GM21786 (cell line): ENCODE results near the gene PCDHA10.

Experiments used
- ATAC-seq: cut with Tn5 transposase; IDR thresholded peaks from one replicate; pipeline ENCODE4 v1.9.1; 2021; ENCODE audit not compliant: unreplicated experiment

PCDHA10 gene

GRCh38 chr5:140881889-140882590, 26.3 kb downstream of the PCDHA10 start, which contains the start of gene PCDHA13:
PCDHA13 (plus strand) TSS chr5:140882124; CDS start chr5:140882269, 145 bp downstream.
- ATAC-seq = no peak

DNA sequence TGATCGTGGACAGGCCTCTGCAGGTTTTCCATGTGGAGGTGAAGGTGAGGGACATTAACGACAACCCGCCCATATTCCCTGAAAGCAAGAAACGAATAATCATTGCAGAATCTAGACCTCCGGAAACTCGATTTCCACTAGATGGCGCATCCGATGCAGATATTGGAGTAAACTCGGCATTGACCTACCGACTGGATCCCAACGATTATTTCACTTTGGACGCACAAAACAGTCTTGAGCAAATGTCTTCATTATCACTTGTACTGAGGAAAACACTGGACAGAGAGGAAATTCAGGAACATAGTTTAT, 26.8 kb downstream of the PCDHA10 start:
- ATAC-seq = no peak

DNA sequence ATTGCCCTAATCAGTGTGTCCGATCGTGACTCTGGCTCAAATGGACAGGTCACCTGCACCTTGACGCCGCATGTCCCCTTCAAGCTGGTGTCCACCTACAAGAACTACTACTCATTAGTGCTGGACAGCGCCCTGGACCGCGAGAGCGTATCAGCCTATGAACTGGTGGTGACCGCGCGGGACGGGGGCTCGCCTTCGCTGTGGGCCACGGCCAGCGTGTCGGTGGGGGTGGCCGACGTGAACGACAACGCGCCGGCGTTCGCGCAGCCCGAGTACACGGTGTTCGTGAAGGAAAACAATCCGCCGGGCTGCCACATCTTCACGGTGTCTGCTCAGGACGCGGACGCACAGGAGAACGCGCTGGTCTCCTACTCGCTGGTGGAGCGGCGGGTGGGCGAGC, 27.7 kb downstream of the PCDHA10 start:
- no peak for ATAC-seq

- no peak for ATAC-seq
Measured at GRCh38 chr5:140883927-140884697, 28.4 kb downstream of the PCDHA10 start.

DNA sequence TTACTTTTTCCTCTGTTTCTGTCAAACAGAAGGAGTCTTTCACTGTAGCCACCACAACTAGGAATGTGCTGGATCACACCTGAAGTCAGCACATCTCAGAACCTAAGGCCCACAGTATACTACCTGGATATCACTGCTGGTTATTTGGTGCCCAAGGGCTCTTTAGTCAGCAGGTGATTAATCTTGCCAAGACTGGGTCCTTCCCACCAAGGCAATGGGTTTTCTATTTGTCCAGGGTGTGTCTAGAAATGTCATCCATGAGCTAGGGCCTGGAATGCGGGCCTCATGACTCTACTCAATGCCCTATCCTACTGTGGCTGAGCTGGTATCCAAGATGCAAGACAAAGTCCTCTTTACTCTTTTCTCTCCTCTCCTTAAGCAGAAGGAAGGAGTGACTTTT, 60.6 kb downstream of the PCDHA10 start:
- ATAC-seq = no peak
